NB4 (cell line): ENCODE measurements around the gene CCDC170.

Experiments used
- POLR2A ChIP-seq: IDR thresholded peaks from 2 replicates; pipeline ENCODE4 v1.6.1; 2011; ENCODE audit warnings: mild to moderate bottlenecking; ENCODE audit not compliant: insufficient read length; ENCODE audit errors: extremely low read depth
- TF ChIP-seq, protein P1 (sequence below): IDR thresholded peaks from one replicate; pipeline ENCODE4 v1.5.1; 2012; ENCODE audit warnings: low read depth, low read length

DNA sequence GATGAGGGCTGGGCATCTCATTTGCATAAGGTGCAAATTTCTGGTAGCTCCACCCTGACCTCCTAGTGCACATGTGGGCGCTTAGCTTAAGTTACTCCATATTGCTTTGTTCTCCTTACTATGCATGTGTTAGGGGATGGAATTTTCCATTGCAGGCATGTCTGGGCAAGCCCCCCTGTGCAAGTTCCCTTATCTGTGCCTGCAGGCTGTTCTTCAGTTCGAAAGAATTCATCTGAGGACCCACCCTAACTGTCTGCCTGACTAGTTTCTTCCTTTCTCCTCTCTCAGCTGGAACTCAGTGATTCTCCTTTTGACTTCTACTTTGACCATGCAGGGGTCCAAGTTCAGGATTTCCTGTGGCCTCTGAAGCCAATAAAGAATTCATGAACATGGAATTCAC lies 30.2 kb downstream of the CCDC170 start:
- TF ChIP-seq, protein P1, sequence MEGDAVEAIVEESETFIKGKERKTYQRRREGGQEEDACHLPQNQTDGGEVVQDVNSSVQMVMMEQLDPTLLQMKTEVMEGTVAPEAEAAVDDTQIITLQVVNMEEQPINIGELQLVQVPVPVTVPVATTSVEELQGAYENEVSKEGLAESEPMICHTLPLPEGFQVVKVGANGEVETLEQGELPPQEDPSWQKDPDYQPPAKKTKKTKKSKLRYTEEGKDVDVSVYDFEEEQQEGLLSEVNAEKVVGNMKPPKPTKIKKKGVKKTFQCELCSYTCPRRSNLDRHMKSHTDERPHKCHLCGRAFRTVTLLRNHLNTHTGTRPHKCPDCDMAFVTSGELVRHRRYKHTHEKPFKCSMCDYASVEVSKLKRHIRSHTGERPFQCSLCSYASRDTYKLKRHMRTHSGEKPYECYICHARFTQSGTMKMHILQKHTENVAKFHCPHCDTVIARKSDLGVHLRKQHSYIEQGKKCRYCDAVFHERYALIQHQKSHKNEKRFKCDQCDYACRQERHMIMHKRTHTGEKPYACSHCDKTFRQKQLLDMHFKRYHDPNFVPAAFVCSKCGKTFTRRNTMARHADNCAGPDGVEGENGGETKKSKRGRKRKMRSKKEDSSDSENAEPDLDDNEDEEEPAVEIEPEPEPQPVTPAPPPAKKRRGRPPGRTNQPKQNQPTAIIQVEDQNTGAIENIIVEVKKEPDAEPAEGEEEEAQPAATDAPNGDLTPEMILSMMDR = no peak
- no peak for TF ChIP-seq POLR2A
